H1 (cell line): ENCODE data around the gene CRADD.

Experiments
- JUN ChIP-seq: IDR thresholded peaks from 2 replicates; pipeline ENCODE4 v1.6.1; 2011; ENCODE audit warnings: low read depth, mild to moderate bottlenecking, improper control_type of control experiment, low read length
- RAD21 ChIP-seq, 2 experiments: IDR thresholded peaks in 1 of 2; conservative IDR thresholded peaks in 1 of 2; 2 replicates each; pipeline ENCODE4 v1.6.1; 2011; ENCODE audit warnings: low read depth in 2 of 2, low read length in 2 of 2, improper control_type of control experiment in 1 of 2, inconsistent platforms in 1 of 2, mild to moderate bottlenecking in 1 of 2, moderate library complexity in 1 of 2
- SIRT6 ChIP-seq: IDR thresholded peaks from one replicate; pipeline ENCODE4 v1.7.1; 2012; ENCODE audit warnings: low read length, inconsistent platforms
- SP4 ChIP-seq: IDR thresholded peaks from 2 replicates; pipeline ENCODE4 v1.6.1; 2012; ENCODE audit warnings: low read length, inconsistent platforms
- TAF1 ChIP-seq: IDR thresholded peaks from 2 replicates; pipeline ENCODE4 v1.6.1; 2011; ENCODE audit warnings: mild to moderate bottlenecking, low read depth, low read length
- ZNF274 ChIP-seq: IDR thresholded peaks from 2 replicates; pipeline ENCODE4 v1.7.0; 2012; ENCODE audit warnings: low read length, borderline replicate concordance; ENCODE audit errors: extremely low read depth
- TF ChIP-seq, protein P1 (sequence below): fragments of 300-600 bp; sonication (generic); IDR thresholded peaks from 2 replicates; pipeline ENCODE4 v1.7.1; 2012; ENCODE audit warnings: low read length, moderate library complexity, mild to moderate bottlenecking, inconsistent platforms; ENCODE audit not compliant: insufficient replicate concordance

DNA sequence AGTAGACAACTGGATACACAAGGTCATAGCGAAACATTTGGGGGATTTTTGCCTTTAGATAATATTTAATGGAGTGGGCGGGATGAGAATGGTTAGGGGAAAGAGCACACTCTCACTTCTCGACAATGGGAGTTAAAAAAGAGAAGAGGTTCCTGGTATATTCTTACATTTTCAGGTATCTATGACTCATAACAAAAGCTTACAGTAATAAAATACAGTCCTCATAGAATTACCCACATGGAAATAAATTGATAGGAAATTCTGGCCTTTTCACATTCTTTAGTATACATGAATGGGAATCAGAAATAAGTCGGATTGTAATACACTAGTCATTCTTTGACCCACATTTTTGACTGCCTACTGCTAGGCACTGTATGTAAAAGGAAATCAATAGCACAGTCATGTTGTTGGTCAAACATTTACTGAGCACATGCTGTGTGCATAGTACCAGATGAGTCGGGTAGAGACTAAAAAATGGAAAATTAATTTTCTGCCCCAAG lies 8.2 kb upstream of the CRADD start:
- TF ChIP-seq SP4, result no peak
- TF ChIP-seq TAF1, result no peak
- no peak for TF ChIP-seq JUN
- TF ChIP-seq ZNF274, result no peak
- no peak for TF ChIP-seq RAD21 (IDR thresholded peaks at IDR 0.05 in 1 of 2, conservative IDR thresholded peaks at IDR 0.05 in 1 of 2; ENCODE audit: low read depth in 2 of 2, low read length in 2 of 2)
- no peak for TF ChIP-seq SIRT6
- TF ChIP-seq, protein P1, sequence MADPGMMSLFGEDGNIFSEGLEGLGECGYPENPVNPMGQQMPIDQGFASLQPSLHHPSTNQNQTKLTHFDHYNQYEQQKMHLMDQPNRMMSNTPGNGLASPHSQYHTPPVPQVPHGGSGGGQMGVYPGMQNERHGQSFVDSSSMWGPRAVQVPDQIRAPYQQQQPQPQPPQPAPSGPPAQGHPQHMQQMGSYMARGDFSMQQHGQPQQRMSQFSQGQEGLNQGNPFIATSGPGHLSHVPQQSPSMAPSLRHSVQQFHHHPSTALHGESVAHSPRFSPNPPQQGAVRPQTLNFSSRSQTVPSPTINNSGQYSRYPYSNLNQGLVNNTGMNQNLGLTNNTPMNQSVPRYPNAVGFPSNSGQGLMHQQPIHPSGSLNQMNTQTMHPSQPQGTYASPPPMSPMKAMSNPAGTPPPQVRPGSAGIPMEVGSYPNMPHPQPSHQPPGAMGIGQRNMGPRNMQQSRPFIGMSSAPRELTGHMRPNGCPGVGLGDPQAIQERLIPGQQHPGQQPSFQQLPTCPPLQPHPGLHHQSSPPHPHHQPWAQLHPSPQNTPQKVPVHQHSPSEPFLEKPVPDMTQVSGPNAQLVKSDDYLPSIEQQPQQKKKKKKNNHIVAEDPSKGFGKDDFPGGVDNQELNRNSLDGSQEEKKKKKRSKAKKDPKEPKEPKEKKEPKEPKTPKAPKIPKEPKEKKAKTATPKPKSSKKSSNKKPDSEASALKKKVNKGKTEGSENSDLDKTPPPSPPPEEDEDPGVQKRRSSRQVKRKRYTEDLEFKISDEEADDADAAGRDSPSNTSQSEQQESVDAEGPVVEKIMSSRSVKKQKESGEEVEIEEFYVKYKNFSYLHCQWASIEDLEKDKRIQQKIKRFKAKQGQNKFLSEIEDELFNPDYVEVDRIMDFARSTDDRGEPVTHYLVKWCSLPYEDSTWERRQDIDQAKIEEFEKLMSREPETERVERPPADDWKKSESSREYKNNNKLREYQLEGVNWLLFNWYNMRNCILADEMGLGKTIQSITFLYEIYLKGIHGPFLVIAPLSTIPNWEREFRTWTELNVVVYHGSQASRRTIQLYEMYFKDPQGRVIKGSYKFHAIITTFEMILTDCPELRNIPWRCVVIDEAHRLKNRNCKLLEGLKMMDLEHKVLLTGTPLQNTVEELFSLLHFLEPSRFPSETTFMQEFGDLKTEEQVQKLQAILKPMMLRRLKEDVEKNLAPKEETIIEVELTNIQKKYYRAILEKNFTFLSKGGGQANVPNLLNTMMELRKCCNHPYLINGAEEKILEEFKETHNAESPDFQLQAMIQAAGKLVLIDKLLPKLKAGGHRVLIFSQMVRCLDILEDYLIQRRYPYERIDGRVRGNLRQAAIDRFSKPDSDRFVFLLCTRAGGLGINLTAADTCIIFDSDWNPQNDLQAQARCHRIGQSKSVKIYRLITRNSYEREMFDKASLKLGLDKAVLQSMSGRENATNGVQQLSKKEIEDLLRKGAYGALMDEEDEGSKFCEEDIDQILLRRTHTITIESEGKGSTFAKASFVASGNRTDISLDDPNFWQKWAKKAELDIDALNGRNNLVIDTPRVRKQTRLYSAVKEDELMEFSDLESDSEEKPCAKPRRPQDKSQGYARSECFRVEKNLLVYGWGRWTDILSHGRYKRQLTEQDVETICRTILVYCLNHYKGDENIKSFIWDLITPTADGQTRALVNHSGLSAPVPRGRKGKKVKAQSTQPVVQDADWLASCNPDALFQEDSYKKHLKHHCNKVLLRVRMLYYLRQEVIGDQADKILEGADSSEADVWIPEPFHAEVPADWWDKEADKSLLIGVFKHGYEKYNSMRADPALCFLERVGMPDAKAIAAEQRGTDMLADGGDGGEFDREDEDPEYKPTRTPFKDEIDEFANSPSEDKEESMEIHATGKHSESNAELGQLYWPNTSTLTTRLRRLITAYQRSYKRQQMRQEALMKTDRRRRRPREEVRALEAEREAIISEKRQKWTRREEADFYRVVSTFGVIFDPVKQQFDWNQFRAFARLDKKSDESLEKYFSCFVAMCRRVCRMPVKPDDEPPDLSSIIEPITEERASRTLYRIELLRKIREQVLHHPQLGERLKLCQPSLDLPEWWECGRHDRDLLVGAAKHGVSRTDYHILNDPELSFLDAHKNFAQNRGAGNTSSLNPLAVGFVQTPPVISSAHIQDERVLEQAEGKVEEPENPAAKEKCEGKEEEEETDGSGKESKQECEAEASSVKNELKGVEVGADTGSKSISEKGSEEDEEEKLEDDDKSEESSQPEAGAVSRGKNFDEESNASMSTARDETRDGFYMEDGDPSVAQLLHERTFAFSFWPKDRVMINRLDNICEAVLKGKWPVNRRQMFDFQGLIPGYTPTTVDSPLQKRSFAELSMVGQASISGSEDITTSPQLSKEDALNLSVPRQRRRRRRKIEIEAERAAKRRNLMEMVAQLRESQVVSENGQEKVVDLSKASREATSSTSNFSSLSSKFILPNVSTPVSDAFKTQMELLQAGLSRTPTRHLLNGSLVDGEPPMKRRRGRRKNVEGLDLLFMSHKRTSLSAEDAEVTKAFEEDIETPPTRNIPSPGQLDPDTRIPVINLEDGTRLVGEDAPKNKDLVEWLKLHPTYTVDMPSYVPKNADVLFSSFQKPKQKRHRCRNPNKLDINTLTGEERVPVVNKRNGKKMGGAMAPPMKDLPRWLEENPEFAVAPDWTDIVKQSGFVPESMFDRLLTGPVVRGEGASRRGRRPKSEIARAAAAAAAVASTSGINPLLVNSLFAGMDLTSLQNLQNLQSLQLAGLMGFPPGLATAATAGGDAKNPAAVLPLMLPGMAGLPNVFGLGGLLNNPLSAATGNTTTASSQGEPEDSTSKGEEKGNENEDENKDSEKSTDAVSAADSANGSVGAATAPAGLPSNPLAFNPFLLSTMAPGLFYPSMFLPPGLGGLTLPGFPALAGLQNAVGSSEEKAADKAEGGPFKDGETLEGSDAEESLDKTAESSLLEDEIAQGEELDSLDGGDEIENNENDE, result no peak
